PC-9 (cell line): ENCODE measurements around the gene AOAH. TPM values are rescaled to one million over a fixed set of nuclear protein-coding genes. Genes with fewer than 3 reads are reported as not detected.

Experiments used
- BruUV-seq: library from RNA; stranded (reverse); fragments of 400-500 nt; replicated peaks from 2 replicates; lab custom pipeline; 2021; lab: Mats Ljungman, UMichigan
- CTCF ChIA-PET: fragments of 300-600 bp; sonication (Branson Sonifier 250); formaldehyde crosslinking; loops from one replicate; lab custom pipeline; 2022; ENCODE audit warnings: antibody characterized with exemption; lab: Charles Lee
- POLR2A ChIA-PET: fragments of 300-600 bp; sonication (Branson Sonifier 250); formaldehyde crosslinking; loops from one replicate; lab custom pipeline; 2022; ENCODE audit warnings: antibody characterized with exemption; ENCODE audit not compliant: unreplicated experiment; lab: Charles Lee
- DNase-seq, 2 experiments: peaks; one replicate each; pipeline versions ENCODE4 v3.0.0 to v3.0.0-alpha.2; 2015 to 2022; ENCODE audit warnings: mixed read lengths in 1 of 2
- H2AFZ ChIP-seq: fragments of 200-600 bp; sonication (generic); 2 replicates; pipeline ENCODE4 v1.8.1; 2017; ENCODE audit warnings: antibody characterized with exemption
- H3F3A ChIP-seq: fragments of 200-600 bp; sonication (generic); 2 replicates; pipeline ENCODE4 v1.8.1; 2017; ENCODE audit warnings: antibody characterized with exemption, mild to moderate bottlenecking, low read depth; ENCODE audit not compliant: insufficient read depth
- H3K27ac ChIP-seq: fragments of 200-600 bp; sonication (generic); 2 replicates; pipeline ENCODE4 v1.6.1; 2016; ENCODE audit warnings: mixed run types
- H3K27me3 ChIP-seq: fragments of 200-600 bp; sonication (generic); 2 replicates; pipeline ENCODE4 v1.6.1; 2016; ENCODE audit warnings: low read depth, mixed run types; ENCODE audit not compliant: insufficient read depth
- H3K36me3 ChIP-seq: fragments of 200-600 bp; sonication (generic); 2 replicates; pipeline ENCODE4 v1.6.1; 2016; ENCODE audit warnings: low read depth, mixed run types
- H3K4me1 ChIP-seq: fragments of 200-600 bp; sonication (generic); replicated peaks from 2 replicates; pipeline ENCODE4 v1.6.1; 2016; ENCODE audit warnings: mixed run types; ENCODE audit not compliant: insufficient read depth
- H3K4me2 ChIP-seq: fragments of 200-600 bp; sonication (generic); 2 replicates; pipeline ENCODE4 v1.6.1; 2017; ENCODE audit warnings: mixed run types
- H3K4me3 ChIP-seq: fragments of 200-600 bp; sonication (generic); 2 replicates; pipeline ENCODE4 v1.6.1; 2016; ENCODE audit warnings: mixed run types
- H3K79me2 ChIP-seq: fragments of 200-600 bp; sonication (generic); 2 replicates; pipeline ENCODE4 v1.6.1; 2017; ENCODE audit warnings: low read depth, mixed run types
- H3K9me2 ChIP-seq: fragments of 200-600 bp; sonication (generic); 2 replicates; pipeline ENCODE4 v1.8.1; 2017; ENCODE audit warnings: mild to moderate bottlenecking; ENCODE audit not compliant: insufficient read depth
- H3K9me3 ChIP-seq: fragments of 200-600 bp; sonication (generic); 2 replicates; pipeline ENCODE4 v1.8.1; 2016; ENCODE audit warnings: low read depth; ENCODE audit not compliant: insufficient read depth
- H4K20me1 ChIP-seq: fragments of 200-600 bp; sonication (generic); 2 replicates; pipeline ENCODE4 v1.8.1; 2017; ENCODE audit not compliant: insufficient read depth
- EZH2 ChIP-seq: fragments of 200-600 bp; sonication (generic); IDR thresholded peaks from 2 replicates; pipeline ENCODE4 v1.8.0; 2017; ENCODE audit warnings: antibody characterized with exemption, low read depth
- intact Hi-C: fragments of 100-400 bp; cut with micrococcal nuclease; formaldehyde crosslinking; loops from one replicate; pipeline ENCODE4 v1.10.0; 2022; ENCODE audit not compliant: unreplicated experiment
- total RNA-seq: library from RNA; stranded (reverse); gene quantifications from 2 replicates; pipeline ENCODE4 v1.2.3, GENCODE V29; 2021
- TF ChIP-seq, protein P1 (sequence below): fragments of 200-600 bp; sonication (generic); conservative IDR thresholded peaks from 2 replicates; pipeline ENCODE4 v1.6.1; 2017; ENCODE audit warnings: mixed run types, antibody characterized with exemption, mild to moderate bottlenecking, moderate library complexity

Gene AOAH
- total RNA-seq, 1 experiment from 2014 or later: not detected

DNA sequence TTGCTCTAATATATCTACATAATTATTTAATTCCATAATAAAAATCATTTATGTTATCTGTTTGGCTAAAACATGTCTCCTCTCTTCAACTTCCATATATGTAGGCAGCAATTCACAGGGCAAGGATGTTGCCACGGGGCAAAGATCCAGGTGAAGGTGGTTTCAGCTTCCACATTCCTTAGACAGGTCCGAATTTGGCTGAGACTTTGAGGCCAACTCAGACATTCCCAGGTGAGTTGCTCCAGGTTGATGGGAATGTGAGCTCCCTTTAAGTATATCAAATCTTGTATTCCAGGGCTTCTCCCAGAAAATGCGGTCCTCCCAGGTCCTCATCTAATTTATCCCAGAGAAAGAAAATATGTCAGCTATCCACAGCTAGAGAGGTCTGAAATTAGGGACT, 15.1 kb upstream of the AOAH start:
- H3K9me3 ChIP-seq: no peaks in the 10 kb centered on the region
- H3K79me2 ChIP-seq: no peaks in the 10 kb centered on the region
- H3K27ac ChIP-seq: no peak overlapping the region
- H3K27me3 ChIP-seq: peaks cover 76% of the 10 kb centered on the region
- H3K4me3 ChIP-seq: no peak overlapping the region
- POLR2A ChIA-PET: no interaction called here
- H4K20me1 ChIP-seq: no peaks in the 10 kb centered on the region
- no peak for DNase-seq
- no peaks in the 10 kb centered on the region for H3K4me1 ChIP-seq
- TF ChIP-seq, protein P1, sequence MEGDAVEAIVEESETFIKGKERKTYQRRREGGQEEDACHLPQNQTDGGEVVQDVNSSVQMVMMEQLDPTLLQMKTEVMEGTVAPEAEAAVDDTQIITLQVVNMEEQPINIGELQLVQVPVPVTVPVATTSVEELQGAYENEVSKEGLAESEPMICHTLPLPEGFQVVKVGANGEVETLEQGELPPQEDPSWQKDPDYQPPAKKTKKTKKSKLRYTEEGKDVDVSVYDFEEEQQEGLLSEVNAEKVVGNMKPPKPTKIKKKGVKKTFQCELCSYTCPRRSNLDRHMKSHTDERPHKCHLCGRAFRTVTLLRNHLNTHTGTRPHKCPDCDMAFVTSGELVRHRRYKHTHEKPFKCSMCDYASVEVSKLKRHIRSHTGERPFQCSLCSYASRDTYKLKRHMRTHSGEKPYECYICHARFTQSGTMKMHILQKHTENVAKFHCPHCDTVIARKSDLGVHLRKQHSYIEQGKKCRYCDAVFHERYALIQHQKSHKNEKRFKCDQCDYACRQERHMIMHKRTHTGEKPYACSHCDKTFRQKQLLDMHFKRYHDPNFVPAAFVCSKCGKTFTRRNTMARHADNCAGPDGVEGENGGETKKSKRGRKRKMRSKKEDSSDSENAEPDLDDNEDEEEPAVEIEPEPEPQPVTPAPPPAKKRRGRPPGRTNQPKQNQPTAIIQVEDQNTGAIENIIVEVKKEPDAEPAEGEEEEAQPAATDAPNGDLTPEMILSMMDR: no peak
- TF ChIP-seq EZH2: no peak
- BruUV-seq: no TSS peak
- H3K36me3 ChIP-seq: no peaks in the 10 kb centered on the region
- CTCF ChIA-PET: no interaction called here
- no peak overlapping the region for H2AFZ ChIP-seq
- H3K4me2 ChIP-seq: no peak overlapping the region
- no peaks in the 10 kb centered on the region for H3F3A ChIP-seq
- no peaks in the 10 kb centered on the region for H3K9me2 ChIP-seq
- intact Hi-C loops: no loop called here

- Histone ChIP-seq H3F3A (no peaks in the 10 kb centered on the region), H3K9me2 (no peaks in the 10 kb centered on the region), H3K4me3 (no peak overlapping the region), H3K27me3 (peaks cover 61% of the 10 kb centered on the region), H3K79me2 (no peaks in the 10 kb centered on the region), H3K36me3 (no peaks in the 10 kb centered on the region), H3K27ac (no peak overlapping the region), H4K20me1 (no peaks in the 10 kb centered on the region), H2AFZ (no peak overlapping the region), H3K4me2 (no peak overlapping the region), H3K9me3 (no peaks in the 10 kb centered on the region), H3K4me1 (no peaks in the 10 kb centered on the region)
- POLR2A ChIA-PET: no interaction called here
- DNase-seq: no peak
- no TSS peak for BruUV-seq
- TF ChIP-seq, protein P1: no peak
- TF ChIP-seq EZH2: no peak
- CTCF ChIA-PET: no interaction called here
- intact Hi-C loops: no loop called here
These were observed 12.6 kb upstream of the AOAH start for GRCh38 chr7:36736899-36737211.

DNA sequence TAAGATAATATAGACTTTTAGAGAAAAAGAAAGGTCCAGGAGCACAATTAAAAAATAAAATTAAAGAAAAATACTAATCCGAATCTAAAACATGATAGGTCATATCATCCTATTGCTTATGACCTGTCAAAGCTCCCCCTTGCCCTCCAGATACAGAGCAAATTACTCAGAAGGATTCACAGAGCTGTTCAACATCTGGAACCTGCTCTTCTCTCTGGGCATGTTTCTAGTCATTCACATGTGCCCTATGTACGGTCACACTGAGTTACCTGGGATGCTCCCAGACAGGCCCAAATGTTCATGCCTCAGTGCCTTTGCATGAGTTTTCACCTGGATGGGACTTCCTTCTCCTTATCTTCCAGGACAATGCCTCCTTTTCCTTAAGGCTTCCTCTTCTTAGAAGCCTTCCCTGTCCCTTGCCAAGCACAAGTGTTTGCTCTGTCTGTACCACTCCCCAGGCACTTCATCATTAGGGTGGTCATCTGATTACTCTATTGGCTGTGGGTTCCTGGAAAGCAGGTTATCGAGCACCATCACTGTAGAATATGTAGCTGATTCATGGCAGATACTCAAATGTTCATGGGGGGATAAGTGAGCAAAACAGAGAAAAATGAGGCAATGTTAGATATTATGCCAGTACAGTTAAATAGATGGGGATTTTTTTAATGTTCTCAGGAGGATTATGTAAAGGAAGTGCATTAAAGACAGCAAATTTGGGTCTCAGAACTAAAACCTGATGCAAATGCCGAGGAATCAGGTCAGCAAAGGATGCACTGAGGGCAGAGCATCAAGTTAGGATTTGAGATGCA, 12.0 kb upstream of the AOAH start:
- TF ChIP-seq, protein P1: no peak
- no peak for TF ChIP-seq EZH2
- BruUV-seq: no TSS peak
- Histone ChIP-seq H3K4me1 (no peaks in the 10 kb centered on the region), H3K4me2 (no peak overlapping the region), H3K27ac (no peak overlapping the region), H3F3A (no peaks in the 10 kb centered on the region), H3K79me2 (no peaks in the 10 kb centered on the region), H3K27me3 (peaks cover 55% of the 10 kb centered on the region), H3K9me3 (no peaks in the 10 kb centered on the region), H4K20me1 (no peaks in the 10 kb centered on the region), H3K9me2 (no peaks in the 10 kb centered on the region), H3K36me3 (no peaks in the 10 kb centered on the region), H2AFZ (no peak overlapping the region), H3K4me3 (no peak overlapping the region)
- DNase-seq: no peak
- POLR2A ChIA-PET: no interaction called here
- CTCF ChIA-PET: interaction anchor here (0.6 to 0.7 kb wide), 2 partner anchors 9 to 498 kb away, joined by 3 read pairs; no protein-coding TSS in a partner anchor
- intact Hi-C loops: no loop called here
